Breast epithelium (tissue), 3 donors: ENCODE results near the gene NSRP1.

Source experiments
- CTCF ChIP-seq, 3 donors: fragments of 450-650 bp; IDR thresholded peaks; one replicate each; pipeline ENCODE4 v1.5.1; 2016 to 2017; ENCODE audit warnings: antibody characterized with exemption in 3 of 3, mild to moderate bottlenecking in 3 of 3, moderate library complexity in 3 of 3
- POLR2A ChIP-seq: fragments of 450-650 bp; IDR thresholded peaks from one replicate; pipeline ENCODE4 v1.6.1; 2016; ENCODE audit warnings: antibody characterized with exemption, mild to moderate bottlenecking, moderate library complexity
- POLR2AphosphoS5 ChIP-seq, 3 donors: sonication (generic); formaldehyde crosslinking; IDR thresholded peaks; one replicate each; pipeline ENCODE4 v1.6.1; 2017; ENCODE audit warnings: antibody characterized with exemption in 3 of 3

- no peak for TF ChIP-seq CTCF (IDR thresholded peaks at IDR 0.05)
- TF ChIP-seq POLR2A: no peak
- TF ChIP-seq POLR2AphosphoS5 (IDR thresholded peaks at IDR 0.05): no peak
These were observed 48.2 kb upstream of the NSRP1 start for GRCh38 chr17:30068465-30068864.
